Ammon's horn (tissue), 1 donor: ENCODE data around the gene CCDC90B.

Source experiments
- DNase-seq: peaks from one replicate; pipeline ENCODE4 v3.0.0-alpha.2; 2016; ENCODE audit warnings: low spot score

CCDC90B gene

GRCh38 chr11:83235825-83236224 is 50.3 kb downstream of the CCDC90B start:
- DNase-seq, result no peak

- DNase-seq, result no peak
Measured at GRCh38 chr11:83223457-83223856, 62.7 kb downstream of the CCDC90B start.

- no peak for DNase-seq
Measured at GRCh38 chr11:83222499-83222898, 63.7 kb downstream of the CCDC90B start.

GRCh38 chr11:83221694-83222093 is 64.5 kb downstream of the CCDC90B start:
- DNase-seq, result no peak

- no peak for DNase-seq
Measured at GRCh38 chr11:83220260-83220659, 65.9 kb downstream of the CCDC90B start.

GRCh38 chr11:83219095-83219494 is 67.1 kb downstream of the CCDC90B start:
- DNase-seq, result no peak
